Measurements from ENCODE around the gene SRSF2.

- TF ChIP-seq POLR2A (IDR thresholded peaks at IDR 0.05; ENCODE audit: low read depth, low read length) (no peak), PAX5 (IDR thresholded peaks at IDR 0.05; ENCODE audit: insufficient read depth, low read length, severe bottlenecking) (no peak), POLR2AphosphoS5 (IDR thresholded peaks at IDR 0.05; ENCODE audit: low read depth, low read length) (no peak), TAF1 (IDR thresholded peaks at IDR 0.05; ENCODE audit: low read depth, low read length) (no peak), SPI1 (IDR thresholded peaks at IDR 0.05; ENCODE audit: low read depth, low read length) (no peak), POU2F2 (IDR thresholded peaks at IDR 0.05; ENCODE audit: low read depth, low read length) (no peak)
These were observed 51.3 kb downstream of the SRSF2 start for GRCh38 chr17:76685846-76686245.
